Forelimb muscle (tissue), 1 donor: ENCODE measurements around the gene ABCA1. TPM values are rescaled to one million over a fixed set of nuclear protein-coding genes. Genes with fewer than 3 reads are reported as not detected.

ENCODE experiments used
- DNase-seq: peaks from one replicate; pipeline ENCODE4 v3.0.0-alpha.2; 2013; ENCODE audit warnings: low read depth
- polyA plus RNA-seq: library from polyadenylated mRNA; unstranded; fragments of 120-200 nt; gene quantifications from one replicate; pipeline ENCODE4 v1.2.1, GENCODE V29; 2013; ENCODE audit not compliant: insufficient read length

The ABCA1 gene
- polyA plus RNA-seq, 1 donor: 4.9 TPM

GRCh38 chr9:104844710-104845109 lies 83.2 kb downstream of the ABCA1 start:
- DNase-seq: no peak

GRCh38 chr9:104843644-104844240 lies 84.2 kb downstream of the ABCA1 start:
- no peak for DNase-seq

- DNase-seq: no peak
Measured at GRCh38 chr9:104842698-104843097, 85.3 kb downstream of the ABCA1 start.

- no peak for DNase-seq
Measured at GRCh38 chr9:104841601-104842141, 86.3 kb downstream of the ABCA1 start.

GRCh38 chr9:104838958-104839357 lies 89.0 kb downstream of the ABCA1 start:
- no peak for DNase-seq

- no peak for DNase-seq
Measured at GRCh38 chr9:104836767-104837166, 91.2 kb downstream of the ABCA1 start.

GRCh38 chr9:104836235-104836634 lies 91.7 kb downstream of the ABCA1 start:
- no peak for DNase-seq

GRCh38 chr9:104835161-104835560 lies 92.8 kb downstream of the ABCA1 start:
- no peak for DNase-seq

- no peak for DNase-seq
Measured at GRCh38 chr9:104833696-104834095, 94.3 kb downstream of the ABCA1 start.

GRCh38 chr9:104831681-104832080 lies 96.3 kb downstream of the ABCA1 start:
- no peak for DNase-seq

GRCh38 chr9:104826911-104827310 lies 101.0 kb downstream of the ABCA1 start:
- DNase-seq: no peak

- DNase-seq: no peak
Measured at GRCh38 chr9:104826079-104826775, 101.7 kb downstream of the ABCA1 start.

GRCh38 chr9:104820336-104820735 lies 107.6 kb downstream of the ABCA1 start:
- no peak for DNase-seq

- DNase-seq: no peak
Measured at GRCh38 chr9:104819033-104819432, 108.9 kb downstream of the ABCA1 start.

- no peak for DNase-seq
Measured at GRCh38 chr9:104817437-104817836, 110.5 kb downstream of the ABCA1 start.

- no peak for DNase-seq
Measured at GRCh38 chr9:104815851-104816565, 111.9 kb downstream of the ABCA1 start.

GRCh38 chr9:104810421-104811339 lies 117.3 kb downstream of the ABCA1 start:
- DNase-seq: no peak

- peak; percentile 36 for DNase-seq
Measured at GRCh38 chr9:104808035-104808614, 119.8 kb downstream of the ABCA1 start.

GRCh38 chr9:104805441-104805840 lies 122.5 kb downstream of the ABCA1 start:
- no peak for DNase-seq

- no peak for DNase-seq
Measured at GRCh38 chr9:104802906-104803305, 125.0 kb downstream of the ABCA1 start.

- no peak for DNase-seq
Measured at GRCh38 chr9:104802110-104802509, 125.8 kb downstream of the ABCA1 start.
